K562 (cell line): Measurements from ENCODE around the gene PRDX3. TPM values are rescaled to one million over a fixed set of nuclear protein-coding genes. Genes with fewer than 3 reads are reported as not detected.

Experiments
- ELF4 ChIP-seq: fragments of 450-650 bp; formaldehyde crosslinking; IDR thresholded peaks from 2 replicates; pipeline ENCODE4 v1.4.0; 2022; ENCODE audit warnings: missing genetic modification characterization
- FOSL1 ChIP-seq: fragments of 200-800 bp; sonication (Bioruptor generic); conservative IDR thresholded peaks from 2 replicates; pipeline ENCODE4 v1.6.1; 2016; ENCODE audit warnings: missing genetic modification characterization, missing compliant biosample characterization
- HNRNPUL1 ChIP-seq: fragments of 200-400 bp; formaldehyde crosslinking; IDR thresholded peaks from 2 replicates; pipeline ENCODE4 v1.6.1; 2017; ENCODE audit warnings: low read length
- MCM3 ChIP-seq: fragments of 450-650 bp; IDR thresholded peaks from 2 replicates; pipeline ENCODE4 v1.6.1; 2016
- NCOA6 ChIP-seq: fragments of 450-650 bp; IDR thresholded peaks from 2 replicates; pipeline ENCODE4 v1.6.1; 2017; ENCODE audit warnings: mild to moderate bottlenecking
- NCOR1 ChIP-seq: fragments of 450-650 bp; IDR thresholded peaks from 2 replicates; pipeline ENCODE4 v1.6.1; 2016; ENCODE audit warnings: mild to moderate bottlenecking, moderate library complexity
- POLR2AphosphoS2 ChIP-seq: IDR thresholded peaks from 2 replicates; pipeline ENCODE4 v1.6.1; 2012; ENCODE audit warnings: low read length, improper control_type of control experiment
- POU5F1 ChIP-seq: fragments of 150-350 bp; IDR thresholded peaks from 2 replicates; pipeline ENCODE4 v1.6.1; 2014; ENCODE audit warnings: borderline replicate concordance, low read length, low read depth, mild to moderate bottlenecking; ENCODE audit not compliant: partially characterized antibody
- RUNX1 ChIP-seq: sonication (generic); IDR thresholded peaks from 2 replicates; pipeline ENCODE4 v1.6.1; 2016; ENCODE audit warnings: antibody characterized with exemption, low read depth
- SIN3A ChIP-seq, 2 experiments: fragments of 150-350 bp in 1 of 2; IDR thresholded peaks; 2 replicates each; pipeline ENCODE4 v1.6.1; 2011 to 2016; ENCODE audit warnings: borderline replicate concordance in 2 of 2, low read depth in 2 of 2, low read length in 2 of 2, mild to moderate bottlenecking in 2 of 2, moderate library complexity in 2 of 2; ENCODE audit not compliant: control insufficient read depth in 1 of 2
- SMAD4 ChIP-seq: fragments of 250-450 bp; sonication (Bioruptor Pico); conservative IDR thresholded peaks from 2 replicates; pipeline ENCODE4 v1.8.0; 2021; ENCODE audit warnings: inconsistent platforms, mild to moderate bottlenecking, moderate library complexity
- SREBF2 ChIP-seq: sonication (generic); formaldehyde crosslinking; IDR thresholded peaks from 2 replicates; pipeline ENCODE4 v1.4.0; 2020; ENCODE audit warnings: mild to moderate bottlenecking, missing genetic modification reagents
- TBL1XR1 ChIP-seq, 2 experiments: IDR thresholded peaks; 2 replicates each; pipeline ENCODE4 v1.6.1; 2012; ENCODE audit warnings: improper control_type of control experiment in 2 of 2, low read length in 2 of 2, mild to moderate bottlenecking in 1 of 2
- TCF3 ChIP-seq: sonication (generic); formaldehyde crosslinking; IDR thresholded peaks from 2 replicates; pipeline ENCODE4 v1.4.0; 2020; ENCODE audit warnings: mild to moderate bottlenecking, missing genetic modification reagents
- TRIM24 ChIP-seq, 2 experiments: fragments of 450-650 bp; IDR thresholded peaks; 2 replicates each; pipeline ENCODE4 v1.6.1; 2016
- U2AF2 ChIP-seq: fragments of 200-400 bp; formaldehyde crosslinking; optimal IDR thresholded peaks from 2 replicates; pipeline ENCODE3; 2017; ENCODE audit warnings: low read depth, mild to moderate bottlenecking, low read length
- ZBTB1 ChIP-seq: sonication (generic); formaldehyde crosslinking; IDR thresholded peaks from 2 replicates; pipeline ENCODE4 v1.8.1; 2023; ENCODE audit warnings: missing genetic modification reagents, low read depth, mild to moderate bottlenecking, borderline replicate concordance
- ZC3H8 ChIP-seq: fragments of 450-650 bp; IDR thresholded peaks from 2 replicates; pipeline ENCODE4 v1.6.1; 2017
- ZKSCAN3 ChIP-seq: fragments of 250-450 bp; sonication (Bioruptor Pico); IDR thresholded peaks from 2 replicates; pipeline ENCODE4 v1.4.0; 2020
- ZNF124 ChIP-seq: sonication (generic); formaldehyde crosslinking; IDR thresholded peaks from 2 replicates; pipeline ENCODE4 v1.8.1; 2022; ENCODE audit warnings: missing genetic modification reagents
- ZNF282 ChIP-seq: sonication (generic); formaldehyde crosslinking; IDR thresholded peaks from 2 replicates; pipeline ENCODE4 v1.8.1; 2023; ENCODE audit warnings: missing genetic modification reagents
- ZNF408 ChIP-seq: fragments of 250-450 bp; sonication (Bioruptor Pico); IDR thresholded peaks from 2 replicates; pipeline ENCODE4 v1.4.0; 2020; ENCODE audit warnings: low read depth, mild to moderate bottlenecking, moderate library complexity
- ZNF445 ChIP-seq: fragments of 250-450 bp; sonication (Bioruptor Pico); IDR thresholded peaks from 2 replicates; pipeline ENCODE4 v1.4.0; 2020; ENCODE audit warnings: low read depth, mild to moderate bottlenecking, moderate library complexity
- ZNF696 ChIP-seq: fragments of 250-450 bp; sonication (Bioruptor Pico); conservative IDR thresholded peaks from 2 replicates; pipeline ENCODE4 v1.4.0; 2020; ENCODE audit warnings: mild to moderate bottlenecking, moderate library complexity
- ZNF79 ChIP-seq: fragments of 250-450 bp; sonication (Bioruptor Pico); IDR thresholded peaks from 2 replicates; pipeline ENCODE4 v1.4.0; 2020; ENCODE audit warnings: low read depth, mild to moderate bottlenecking, moderate library complexity
- polyA plus RNA-seq, 8 experiments: library from polyadenylated mRNA; depleted of rRNA in 4 of 8; stranded (reverse) in 5 of 8; unstranded in 3 of 8; fragments of >200 nt; fragmentation: Nextera tagmentation in 2 of 8; fragmentation: Illumina TruSeq in 1 of 8; extraction: Ambion mirVana in 2 of 8; extraction: Trizol in 1 of 8; gene quantifications; 2 replicates each; pipeline versions ENCODE4 v1.2.1 to v1.2.3, GENCODE V29; 2011 to 2014; ENCODE audit warnings: inconsistent platforms in 1 of 8, missing spikeins in 1 of 8
- total RNA-seq, 7 experiments: library from RNA; depleted of rRNA in 6 of 7; stranded (reverse); fragments of >200 nt in 6 of 7; fragmentation: Illumina TruSeq in 2 of 7; extraction: Trizol in 2 of 7; gene quantifications; 2 replicates each; pipeline versions ENCODE4 v1.2.1 to v1.2.3, GENCODE V29; 2011 to 2021; ENCODE audit warnings: low replicate concordance in 1 of 7
- TF ChIP-seq, protein P1 (sequence below), 2 experiments: fragments of 450-650 bp in 1 of 2; sonication (generic) in 1 of 2; formaldehyde crosslinking in 1 of 2; IDR thresholded peaks in 1 of 2; conservative IDR thresholded peaks in 1 of 2; 2 replicates each; pipeline versions ENCODE4 v1.6.1 to v1.8.1; 2016 to 2023; ENCODE audit warnings: mild to moderate bottlenecking in 2 of 2, moderate library complexity in 2 of 2, inconsistent platforms in 1 of 2, missing genetic modification reagents in 1 of 2
- TF ChIP-seq, protein P2 (sequence below): fragments of 450-650 bp; formaldehyde crosslinking; conservative IDR thresholded peaks from 2 replicates; pipeline ENCODE4 v1.4.0; 2022; ENCODE audit warnings: mild to moderate bottlenecking, missing genetic modification characterization
- TF ChIP-seq, protein P3 (sequence below): fragments of 250-450 bp; sonication (Bioruptor Pico); IDR thresholded peaks from 2 replicates; pipeline ENCODE4 v1.5.0; 2020; ENCODE audit warnings: mild to moderate bottlenecking

PRDX3 gene
- total and polyA plus RNA-seq, 9 of the 15 experiments (the other 6 are each of a cell fraction or from before 2014, with no cell fraction given), result 122 to 994 (median 173) TPM

DNA sequence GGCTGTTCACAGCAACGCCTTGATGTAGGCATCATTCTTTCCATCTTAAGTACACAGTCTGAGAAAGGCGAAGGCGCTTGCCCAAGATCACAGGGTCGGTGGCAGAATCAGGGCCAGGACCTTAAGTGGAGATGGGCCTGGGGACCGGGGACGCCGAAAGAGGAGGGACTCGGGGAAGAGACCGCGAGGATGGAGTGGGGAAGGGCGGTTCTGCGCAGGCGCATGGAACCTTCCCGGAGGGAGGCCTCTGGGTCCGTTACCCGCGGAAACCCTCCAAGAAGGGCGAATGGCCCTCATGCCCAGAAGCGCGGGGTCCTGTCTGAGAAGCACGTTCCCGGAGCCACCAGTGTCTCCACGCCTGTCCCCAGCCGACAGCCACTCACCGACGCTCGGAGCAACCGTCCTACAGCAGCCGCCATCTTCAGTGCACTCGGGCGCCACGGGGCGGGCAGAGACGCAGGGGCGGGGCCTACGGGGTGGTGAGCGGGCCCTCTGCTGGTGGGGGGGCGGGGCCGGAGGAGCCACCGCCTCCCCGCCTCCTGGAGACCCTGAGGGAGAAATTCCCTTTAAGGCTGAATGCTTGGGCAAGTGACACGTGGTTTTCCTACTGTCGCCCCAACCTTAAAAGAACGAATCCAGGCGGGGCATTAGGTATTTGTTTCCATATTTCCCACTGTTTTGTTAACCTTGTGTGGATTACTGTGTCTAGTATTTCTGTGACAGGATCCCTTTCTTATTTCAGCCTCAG lies at the start of gene PRDX3 (continued):
- TF ChIP-seq FOSL1 (tag) (no peak), ZNF408 (CRISPR knock-in tag) (no peak), HNRNPUL1 (no peak), SREBF2 (CRISPR knock-in tag) (no peak), ZKSCAN3 (no peak), NCOA6 (no peak), ZNF79 (no peak), POLR2AphosphoS2 (0 out of 2 replicates have a peak, but pooled peaks have one; percentile 64), ZNF696 (CRISPR knock-in tag) (no peak), RUNX1 (no peak), ELF4 (CRISPR knock-in tag) (no peak), TBL1XR1 (IDR thresholded peaks at IDR 0.05; ENCODE audit: low read length in 2 of 2) (no peak), ZNF445 (CRISPR knock-in tag) (no peak), POU5F1 (no peak), TCF3 (CRISPR knock-in tag) (no peak), ZC3H8 (no peak), ZBTB1 (CRISPR knock-in tag) (no peak; the same call in 1 of the 2 replicates), TRIM24 (IDR thresholded peaks at IDR 0.05) (peak in 1 of 2 experiments; percentile 55; a peak in 2 of 4 replicates), NCOR1 (no peak), SIN3A (IDR thresholded peaks at IDR 0.05; ENCODE audit: borderline replicate concordance in 2 of 2, control insufficient read depth in 1 of 2, low read depth in 2 of 2, low read length in 2 of 2) (0 out of 4 replicates have a peak, but pooled peaks have one; percentile 37 to 38), MCM3 (no peak), U2AF2 (no peak), ZNF124 (no peak), ZNF282 (CRISPR knock-in tag) (no peak), SMAD4 (CRISPR knock-in tag) (no peak)
- TF ChIP-seq, protein P1, sequence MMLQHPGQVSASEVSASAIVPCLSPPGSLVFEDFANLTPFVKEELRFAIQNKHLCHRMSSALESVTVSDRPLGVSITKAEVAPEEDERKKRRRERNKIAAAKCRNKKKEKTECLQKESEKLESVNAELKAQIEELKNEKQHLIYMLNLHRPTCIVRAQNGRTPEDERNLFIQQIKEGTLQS (IDR thresholded peaks at IDR 0.05), result no peak
- TF ChIP-seq, protein P1 (CRISPR knock-in tag; conservative IDR thresholded peaks at IDR 0.05), result no peak
- TF ChIP-seq, protein P2, sequence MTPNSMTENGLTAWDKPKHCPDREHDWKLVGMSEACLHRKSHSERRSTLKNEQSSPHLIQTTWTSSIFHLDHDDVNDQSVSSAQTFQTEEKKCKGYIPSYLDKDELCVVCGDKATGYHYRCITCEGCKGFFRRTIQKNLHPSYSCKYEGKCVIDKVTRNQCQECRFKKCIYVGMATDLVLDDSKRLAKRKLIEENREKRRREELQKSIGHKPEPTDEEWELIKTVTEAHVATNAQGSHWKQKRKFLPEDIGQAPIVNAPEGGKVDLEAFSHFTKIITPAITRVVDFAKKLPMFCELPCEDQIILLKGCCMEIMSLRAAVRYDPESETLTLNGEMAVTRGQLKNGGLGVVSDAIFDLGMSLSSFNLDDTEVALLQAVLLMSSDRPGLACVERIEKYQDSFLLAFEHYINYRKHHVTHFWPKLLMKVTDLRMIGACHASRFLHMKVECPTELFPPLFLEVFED (CRISPR knock-in tag), result no peak
- TF ChIP-seq, protein P3, sequence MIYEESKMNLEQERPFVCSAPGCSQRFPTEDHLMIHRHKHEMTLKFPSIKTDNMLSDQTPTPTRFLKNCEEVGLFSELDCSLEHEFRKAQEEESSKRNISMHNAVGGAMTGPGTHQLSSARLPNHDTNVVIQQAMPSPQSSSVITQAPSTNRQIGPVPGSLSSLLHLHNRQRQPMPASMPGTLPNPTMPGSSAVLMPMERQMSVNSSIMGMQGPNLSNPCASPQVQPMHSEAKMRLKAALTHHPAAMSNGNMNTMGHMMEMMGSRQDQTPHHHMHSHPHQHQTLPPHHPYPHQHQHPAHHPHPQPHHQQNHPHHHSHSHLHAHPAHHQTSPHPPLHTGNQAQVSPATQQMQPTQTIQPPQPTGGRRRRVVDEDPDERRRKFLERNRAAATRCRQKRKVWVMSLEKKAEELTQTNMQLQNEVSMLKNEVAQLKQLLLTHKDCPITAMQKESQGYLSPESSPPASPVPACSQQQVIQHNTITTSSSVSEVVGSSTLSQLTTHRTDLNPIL (CRISPR knock-in tag), result no peak
